ENCODE results near the gene TUBB2B. TPM values are rescaled to one million over a fixed set of nuclear protein-coding genes. Genes with fewer than 3 reads are reported as not detected.

TUBB2B gene
- total and polyA plus RNA-seq, 9 of the 15 experiments (the other 6 are each of a cell fraction or from before 2014, with no cell fraction given), result 0.11 to 9.7 (median 4.6) TPM

- TF ChIP-seq TCF15 (CRISPR knock-in tag; IDR thresholded peaks at IDR 0.05) (no peak), ZNF165 (CRISPR knock-in tag; IDR thresholded peaks at IDR 0.05; ENCODE audit: borderline replicate concordance) (no peak), CREB3 (tag; conservative IDR thresholded peaks at IDR 0.05; ENCODE audit: low read depth) (peak; percentile 92), UBTF (IDR thresholded peaks at IDR 0.05; ENCODE audit: borderline replicate concordance in 1 of 2, low read depth in 2 of 2, low read length in 2 of 2) (peak; percentile 50 to 66; a peak in 2 of 4 replicates), GTF2E2 (tag; IDR thresholded peaks at IDR 0.05) (no peak), ZNF785 (CRISPR knock-in tag; IDR thresholded peaks at IDR 0.05) (no peak), STAT6 (CRISPR knock-in tag; IDR thresholded peaks at IDR 0.05) (no peak), SMARCA5 (IDR thresholded peaks at IDR 0.05) (0 out of 2 replicates have a peak, but pooled peaks have one; percentile 52), PTRF (tag; IDR thresholded peaks at IDR 0.05) (peak; percentile 62; the same call in 1 of the 2 replicates), ZSCAN29 (IDR thresholded peaks at IDR 0.05) (no peak), SMARCC2 (IDR thresholded peaks at IDR 0.05; ENCODE audit: low read depth) (no peak; the same call in 1 of the 2 replicates), FUS (optimal IDR thresholded peaks at IDR 0.05; ENCODE audit: low read depth, low read length) (no peak), FOXP4 (CRISPR knock-in tag; IDR thresholded peaks at IDR 0.05; ENCODE audit: borderline replicate concordance) (no peak), MBD1 (CRISPR knock-in tag; IDR thresholded peaks at IDR 0.05) (no peak)
Measured at GRCh38 chr6:3209114-3210023, 18.1 kb downstream of the TUBB2B start (continued).
